GM19239 (cell line): ENCODE measurements around the gene MCC.
"Not testable (repeated sequence)": the region's sequence is repeated elsewhere in the genome, so short reads cannot be mapped to it uniquely, and the experiment has no call there.

Experiments used
- DNase-seq: peaks from one replicate; pipeline ENCODE4 v3.0.0; 2011; ENCODE audit warnings: low spot score; ENCODE audit not compliant: insufficient read length
- FAIRE-seq: peaks from 2 replicates; lab custom pipeline; 2011; peaks lifted over from hg19 to GRCh38; lab: Jason Lieb, UNC

The MCC gene

DNA sequence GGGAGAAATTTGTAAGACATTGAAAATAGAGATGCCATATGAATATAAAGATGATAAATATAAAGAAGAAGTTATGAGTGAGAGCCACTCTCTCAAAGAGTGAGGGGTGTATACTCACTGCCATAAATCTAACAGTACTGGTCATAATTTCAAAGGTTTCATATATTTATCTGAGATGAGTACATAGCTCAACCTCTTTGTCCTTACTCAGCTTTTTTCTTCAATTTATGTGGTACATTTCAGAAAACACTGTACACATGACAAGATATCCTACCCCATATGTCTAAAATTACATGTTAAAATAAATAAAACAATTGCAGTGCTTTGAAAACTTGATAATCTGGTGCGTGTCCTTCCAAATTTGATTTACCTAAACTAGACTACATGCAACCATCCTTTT lies 5.2 kb upstream of the MCC start:
- no peak for FAIRE-seq
- DNase-seq, result no peak

DNA sequence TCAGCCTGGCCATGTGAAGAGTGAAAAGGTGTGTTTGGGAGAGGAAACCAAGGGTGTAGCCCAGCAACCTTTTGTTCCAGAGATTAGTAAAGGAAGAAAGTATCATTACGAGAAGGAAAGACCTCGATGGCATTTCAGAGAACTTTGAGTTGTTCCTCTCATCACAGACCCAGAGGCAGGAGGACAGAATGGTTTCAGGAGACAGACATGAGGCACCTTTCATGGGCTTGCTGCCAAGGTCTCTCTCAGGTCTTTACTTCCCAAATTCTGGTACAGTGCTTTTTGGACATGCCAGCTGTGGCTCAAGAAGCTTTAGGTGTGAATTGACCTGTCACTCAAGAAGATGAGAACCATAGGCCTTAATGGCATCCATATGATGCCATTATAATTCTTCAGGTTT lies 2.8 kb upstream of the MCC start:
- DNase-seq (no peak), FAIRE-seq (no peak)

DNA sequence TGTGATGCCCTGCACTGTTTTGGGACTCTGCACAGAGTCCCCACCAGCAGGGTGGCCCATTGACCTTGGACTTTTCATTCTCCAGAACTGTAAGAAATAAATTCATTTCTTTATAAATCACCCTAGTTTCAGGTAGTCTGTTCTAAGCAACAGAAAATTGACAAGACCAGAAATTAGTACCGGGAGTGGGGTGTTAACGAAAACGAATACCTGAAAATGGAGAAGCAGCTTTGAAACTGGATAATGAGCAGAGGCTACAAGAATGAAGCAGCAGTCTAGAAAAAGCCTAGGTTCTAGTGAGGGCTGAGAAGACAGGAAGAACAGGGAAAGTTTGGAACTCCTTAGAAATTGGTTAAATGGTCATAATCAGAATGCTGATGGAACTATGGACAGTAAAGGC lies 2.1 kb upstream of the MCC start:
- no peak for FAIRE-seq

GRCh38 chr5:113489299-113489698 lies 1.0 kb upstream of the MCC start:
- DNase-seq (no peak), FAIRE-seq (no peak)

More for the DNA sequence above, 2.1 kb upstream of the MCC start:
- no peak for DNase-seq

DNA sequence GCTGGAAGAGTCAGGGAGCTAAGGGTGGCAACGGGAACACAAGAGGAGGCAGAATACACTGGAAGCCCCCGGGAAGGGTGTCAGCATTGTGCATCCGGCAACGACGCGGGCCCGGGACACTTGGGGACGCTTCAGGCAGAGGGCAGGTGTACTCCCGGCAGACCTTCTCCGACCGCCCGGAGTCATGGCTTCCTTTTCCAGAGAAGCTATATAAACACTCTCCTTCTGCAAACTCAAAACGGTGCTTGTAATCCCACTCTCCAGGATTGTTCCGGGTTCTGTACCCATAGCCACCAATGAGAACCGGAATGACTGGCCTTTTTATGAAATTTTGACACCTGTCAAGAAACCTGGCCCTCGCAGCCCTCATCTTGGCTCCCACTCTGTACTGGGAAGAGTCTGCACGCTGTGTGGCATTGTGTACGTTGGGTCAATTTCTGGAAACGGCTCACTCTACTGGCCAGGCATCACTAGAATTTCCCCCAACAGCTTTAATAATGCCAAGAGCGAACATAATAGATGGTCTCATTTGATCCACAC lies 462 bp upstream of the MCC start:
- no peak for DNase-seq
- FAIRE-seq, result no peak

GRCh38 chr5:113487416-113487780 lies 855 bp downstream of the MCC start:
- no peak for FAIRE-seq
- DNase-seq, result no peak

DNA sequence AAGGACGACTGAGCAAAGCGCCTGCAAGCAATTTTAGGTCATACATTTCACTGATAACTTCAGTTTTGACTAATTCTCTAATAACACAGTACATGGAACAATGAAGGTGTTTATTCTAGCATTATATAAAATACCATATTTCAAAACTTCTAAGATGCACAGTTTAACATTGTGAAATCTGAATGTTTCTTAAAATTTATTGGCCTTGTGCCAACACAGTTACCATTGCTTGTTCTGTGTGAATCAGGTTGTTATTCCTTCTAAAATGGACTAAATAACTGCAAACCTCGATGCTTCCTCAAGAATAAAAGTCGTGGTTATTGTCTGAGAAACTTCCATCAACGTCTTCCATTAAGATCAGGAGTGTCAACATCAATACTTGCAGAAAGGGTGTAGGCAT lies 8.0 kb downstream of the MCC start:
- no peak for FAIRE-seq
- no peak for DNase-seq

- DNase-seq (no peak), FAIRE-seq (no peak)
Measured at GRCh38 chr5:113478691-113479090, 9.6 kb downstream of the MCC start.

DNA sequence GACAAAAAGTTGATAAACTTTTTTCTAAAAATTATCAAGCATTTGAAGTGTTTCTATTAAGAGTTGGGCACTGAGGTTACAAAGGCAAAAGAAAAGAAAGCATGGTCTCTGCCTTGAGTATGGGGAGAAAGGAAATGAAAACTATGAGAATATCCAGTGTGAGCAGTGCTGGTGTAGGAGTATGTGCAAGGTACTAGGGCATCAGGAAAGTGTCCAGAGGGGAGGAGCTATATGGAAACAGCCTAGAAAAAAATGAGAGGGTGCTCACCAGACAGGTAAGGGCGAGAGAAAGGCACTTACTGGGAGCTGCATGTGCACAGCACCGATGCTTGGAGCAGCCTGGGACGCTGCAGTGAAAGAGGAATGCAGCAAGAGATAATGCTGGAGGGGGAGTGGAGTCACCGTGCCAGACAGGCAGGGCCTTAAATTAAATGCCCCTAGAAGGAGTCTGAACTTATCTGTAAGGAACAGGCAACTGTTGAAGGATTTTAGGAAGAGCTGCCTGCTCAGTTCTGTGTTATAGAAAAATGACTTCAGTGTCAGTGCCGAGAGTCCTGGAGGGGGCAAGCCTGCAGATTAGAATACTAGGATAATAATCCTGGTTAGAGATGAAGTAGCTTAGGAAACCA lies 14.0 kb downstream of the MCC start:
- no peak for FAIRE-seq
- DNase-seq, result no peak

DNA sequence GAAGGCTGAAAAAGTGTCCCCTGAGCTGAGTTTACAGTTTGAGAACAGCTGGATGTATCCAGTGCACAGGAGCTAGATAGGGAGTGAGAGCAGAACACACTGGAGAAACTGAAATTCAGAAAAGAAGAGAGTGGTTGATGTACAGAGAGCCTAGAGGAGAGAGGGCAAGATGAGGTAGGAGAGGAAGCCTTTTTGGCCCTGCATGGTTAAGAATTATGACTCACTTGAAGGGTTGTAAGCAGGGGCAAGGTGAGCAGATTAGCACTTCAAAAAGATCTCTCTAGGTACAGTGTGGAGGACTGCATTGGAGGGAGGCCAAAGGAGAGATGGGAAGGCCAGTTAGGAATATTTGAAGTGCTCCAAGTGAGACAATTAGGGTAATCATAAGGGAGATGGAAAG lies 25.2 kb downstream of the MCC start:
- FAIRE-seq, result no peak
- no peak for DNase-seq

DNA sequence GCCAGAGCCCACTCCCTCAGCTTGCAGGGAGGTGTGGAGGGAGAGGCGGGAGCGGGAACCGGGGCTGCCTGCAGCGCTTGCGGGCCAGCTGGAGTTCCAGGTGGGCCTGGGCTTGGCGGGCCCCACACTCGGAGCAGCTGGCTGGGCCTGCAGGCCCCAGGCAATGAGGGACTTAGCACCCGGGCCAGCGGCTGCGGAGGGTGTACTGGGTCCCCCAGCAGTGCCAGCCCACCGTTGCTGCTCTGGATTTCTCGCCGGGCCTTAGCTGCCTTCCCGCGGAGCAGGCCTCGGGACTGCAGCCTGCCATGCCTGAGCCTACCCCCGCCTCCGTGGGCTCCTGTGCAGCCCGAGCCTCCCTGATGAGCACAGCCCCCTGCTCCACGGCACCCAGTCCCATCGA lies 31.1 kb downstream of the MCC start:
- not testable (repeated sequence) for DNase-seq, FAIRE-seq

- FAIRE-seq, result no peak
- no peak for DNase-seq
Measured at GRCh38 chr5:113452941-113453340, 35.3 kb downstream of the MCC start.

DNA sequence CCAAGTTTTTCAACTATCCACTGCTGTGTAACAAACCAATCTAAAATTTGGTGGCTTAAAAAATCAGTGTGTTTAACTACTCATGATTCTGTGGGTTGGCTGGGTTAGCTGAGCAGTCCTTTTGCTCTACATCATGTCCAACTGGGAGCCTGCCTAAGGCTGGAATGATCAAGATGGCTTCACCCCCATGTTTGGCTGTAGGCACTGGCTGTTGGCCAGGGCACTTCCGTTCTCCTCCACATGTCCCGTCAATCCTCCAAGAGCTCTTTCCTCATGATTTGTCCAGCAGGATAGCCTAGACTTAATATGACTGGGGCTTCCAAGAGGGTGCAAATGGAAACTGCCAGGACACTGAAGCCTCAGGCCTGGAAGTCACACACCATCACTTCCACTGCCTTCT lies 36.5 kb downstream of the MCC start:
- no peak for FAIRE-seq
- no peak for DNase-seq

DNA sequence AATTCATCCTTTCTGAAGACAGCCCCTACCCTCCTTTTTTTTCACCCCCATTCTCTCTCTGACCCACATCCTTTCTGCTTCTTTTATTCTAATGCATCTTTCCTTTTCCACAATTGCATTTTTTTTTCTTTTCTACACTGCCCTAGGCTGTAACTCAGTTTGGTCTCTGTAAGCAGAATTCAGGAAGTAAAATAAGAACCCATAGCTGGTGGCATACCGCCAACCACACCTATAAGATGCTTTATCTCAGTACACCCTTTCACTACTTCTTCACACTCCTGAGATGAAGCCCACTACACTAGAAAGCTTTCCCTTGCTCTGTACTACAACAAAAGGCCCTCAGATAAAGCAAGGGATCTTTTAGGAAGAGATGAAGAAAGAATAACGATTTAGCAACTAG lies 37.3 kb downstream of the MCC start:
- DNase-seq (no peak), FAIRE-seq (no peak)

DNA sequence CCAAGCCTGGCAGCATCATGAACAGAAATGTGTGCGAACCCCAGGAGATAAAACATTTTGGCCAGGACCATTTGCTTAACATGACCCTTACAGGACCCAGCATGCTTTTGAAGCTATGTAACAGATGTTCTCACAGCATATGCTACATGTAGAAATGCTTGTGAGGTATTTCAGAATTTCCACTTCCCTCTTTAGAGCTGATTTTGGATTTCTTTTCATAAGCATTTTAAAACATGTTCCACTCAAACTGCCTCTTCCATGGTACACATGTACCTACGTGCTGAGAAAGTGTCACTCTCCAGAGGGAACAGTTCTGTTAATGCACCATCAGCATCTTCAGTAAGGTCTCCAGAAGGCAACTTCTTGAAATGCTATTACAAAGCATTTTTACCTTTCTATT lies 37.8 kb downstream of the MCC start:
- FAIRE-seq (no peak), DNase-seq (no peak)

DNA sequence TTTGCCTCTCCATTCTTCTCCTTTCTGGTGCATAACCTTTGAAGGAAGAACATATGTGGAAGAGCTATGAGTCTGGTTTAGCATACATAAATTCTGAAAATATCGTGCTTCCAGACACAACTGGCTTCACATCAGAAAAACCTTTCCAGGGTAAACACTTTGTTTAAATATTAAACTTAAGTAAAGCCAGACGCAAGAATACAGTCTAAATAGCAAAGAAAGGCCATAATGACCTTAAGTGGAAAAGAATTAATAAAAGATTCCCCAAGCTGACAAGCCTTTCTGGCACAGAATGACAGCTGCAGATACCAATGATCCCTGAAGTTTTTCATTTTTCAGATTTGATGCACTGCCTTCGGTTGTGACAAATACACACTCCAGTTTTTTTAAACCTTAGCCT lies 40.0 kb downstream of the MCC start:
- no peak for FAIRE-seq
- DNase-seq, result no peak

DNA sequence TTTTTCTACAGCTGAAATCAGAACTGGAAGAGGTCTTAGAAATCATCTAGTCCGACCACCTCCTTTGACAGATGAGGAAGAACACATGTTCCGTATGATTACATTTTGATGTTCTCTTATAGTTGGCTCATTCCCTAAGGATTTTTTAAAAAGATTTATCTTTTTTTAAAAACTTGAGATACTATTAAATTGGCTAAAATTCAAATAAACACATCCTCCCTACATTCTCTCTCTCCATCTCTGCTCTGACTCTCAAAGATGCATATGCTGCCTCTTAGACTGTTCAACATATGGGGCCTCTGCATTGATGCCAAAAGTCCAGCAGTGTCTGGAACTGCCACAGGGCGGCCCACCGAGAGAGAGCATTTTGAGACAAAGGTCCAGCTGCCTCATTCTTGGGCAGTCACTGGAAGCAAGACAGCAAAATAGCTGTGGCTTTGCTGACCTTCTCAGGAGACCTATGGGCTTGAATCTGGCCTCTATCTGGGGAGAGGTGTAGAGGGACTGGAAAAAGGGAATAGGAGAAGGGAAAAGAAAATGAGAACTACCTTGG lies 40.7 kb downstream of the MCC start:
- FAIRE-seq (no peak), DNase-seq (no peak)

DNA sequence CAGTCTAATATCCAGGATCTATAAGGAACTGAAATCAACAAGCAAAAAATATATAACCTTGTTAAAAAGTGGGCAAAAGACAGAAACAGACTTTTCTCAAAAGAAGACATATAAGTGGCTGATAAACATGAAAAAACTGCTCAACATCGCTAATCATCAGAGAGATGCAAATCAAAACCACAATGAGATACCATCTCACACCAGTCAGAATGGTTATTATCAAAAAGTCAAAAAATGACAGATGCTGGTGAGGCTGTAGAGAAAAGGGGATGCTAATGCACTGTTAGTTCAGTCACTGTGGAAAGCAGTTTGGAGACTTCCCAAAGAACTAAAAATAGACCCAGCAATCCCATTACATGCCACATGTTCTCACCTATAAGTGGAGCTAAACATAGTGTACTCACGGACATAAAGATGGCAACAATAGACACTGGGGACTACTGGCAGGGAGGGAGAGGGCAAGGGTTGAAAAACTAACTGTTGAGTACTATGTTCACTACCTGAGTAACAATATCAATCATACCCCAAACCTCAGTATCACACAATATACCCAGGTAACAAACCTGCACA lies 41.8 kb downstream of the MCC start:
- DNase-seq, result no peak

DNA sequence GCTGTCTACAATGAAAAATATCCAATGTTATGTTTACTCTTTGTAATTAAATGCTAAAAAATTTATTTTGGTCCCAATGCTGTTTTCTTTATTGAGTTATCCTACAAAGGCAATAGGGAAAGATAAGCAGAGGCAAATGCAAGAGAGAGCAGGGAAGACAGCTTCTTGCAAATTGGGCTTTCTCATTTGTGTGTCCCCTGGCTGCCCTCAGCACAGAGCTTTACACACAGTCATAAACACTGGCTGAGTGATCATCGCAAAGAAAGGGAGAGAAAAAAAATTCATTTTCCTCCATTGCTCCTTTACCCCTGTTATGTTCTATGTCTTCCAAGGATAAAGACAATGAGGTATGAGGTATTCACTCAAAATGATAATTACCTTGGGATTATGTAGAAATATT lies 51.1 kb downstream of the MCC start:
- FAIRE-seq (no peak), DNase-seq (no peak)

More for the DNA sequence above, 41.8 kb downstream of the MCC start:
- no peak for FAIRE-seq

- DNase-seq (no peak), FAIRE-seq (no peak)
Measured at GRCh38 chr5:113435575-113435974, 52.7 kb downstream of the MCC start.

- no peak for FAIRE-seq
Measured at GRCh38 chr5:113434889-113435288, 53.4 kb downstream of the MCC start, which contains the start of gene TSSK1B. TSS of gene TSSK1B (minus strand) at chr5:113434989. CDS start at chr5:113434839, 150 bp downstream.

More at GRCh38 chr5:113434889-113435288, 53.4 kb downstream of the MCC start, which contains the start of gene TSSK1B:
- no peak for DNase-seq
